Prostate gland (tissue), 2 donors: Measurements from ENCODE around the gene TSPYL1. TPM values are rescaled to one million over a fixed set of nuclear protein-coding genes. Genes with fewer than 3 reads are reported as not detected.

Source experiments
- DNase-seq: peaks from one replicate; pipeline ENCODE4 v3.0.0-alpha.2; 2019; ENCODE audit warnings: low spot score
- H3K27ac ChIP-seq, 2 donors: fragments of 200-600 bp; sonication (generic); 2 replicates each; pipeline ENCODE4 v1.5.1; 2017 to 2019
- H3K27me3 ChIP-seq: fragments of 200-600 bp; sonication (generic); replicated peaks from 2 replicates; pipeline ENCODE4 v1.5.1; 2019; ENCODE audit not compliant: insufficient read depth
- H3K36me3 ChIP-seq, 2 donors: fragments of 200-600 bp; sonication (generic); 1 replicate in 1 of 2; 2 replicates in 1 of 2; pipeline versions ENCODE4 v1.5.1 to v1.8.1; 2017 to 2019
- H3K4me1 ChIP-seq: fragments of 200-600 bp; sonication (generic); replicated peaks from 2 replicates; pipeline ENCODE4 v1.5.1; 2019
- H3K4me3 ChIP-seq, 2 donors: fragments of 200-600 bp; sonication (generic); 2 replicates each; pipeline ENCODE4 v1.5.1; 2017 to 2019
- H3K9me3 ChIP-seq: fragments of 200-600 bp; sonication (generic); 2 replicates; pipeline ENCODE4 v1.5.1; 2017
- CTCF ChIP-seq, 4 experiments: fragments of 200-600 bp in 2 of 4; fragments of 450-650 bp in 2 of 4; sonication (generic) in 2 of 4; IDR thresholded peaks; 1 replicate in 3 of 4; 2 replicates in 1 of 4; pipeline ENCODE4 v1.5.1; 2016 to 2019; ENCODE audit warnings: antibody characterized with exemption in 4 of 4, mild to moderate bottlenecking in 2 of 4, moderate library complexity in 2 of 4
- POLR2A ChIP-seq: fragments of 450-650 bp; IDR thresholded peaks from one replicate; pipeline ENCODE4 v1.6.1; 2016; ENCODE audit warnings: antibody characterized with exemption, mild to moderate bottlenecking
- POLR2AphosphoS5 ChIP-seq: sonication (generic); formaldehyde crosslinking; IDR thresholded peaks from one replicate; pipeline ENCODE4 v1.6.1; 2017; ENCODE audit warnings: antibody characterized with exemption
- WGBS: methylation state at CpG from one replicate; pipeline ENCODE4 v1.1.5; 2018; 5-methylcytosine and 5-hydroxymethylcytosine counted together
- intact Hi-C: fragments of 100-400 bp; cut with DNase I; formaldehyde crosslinking; loops from one replicate; pipeline ENCODE4 v1.14.2; 2022
- total RNA-seq, 2 donors: library from RNA; depleted of rRNA; stranded (reverse); fragments of >200 nt; gene quantifications; one replicate each; pipeline ENCODE4 v1.1.0, GENCODE V29; 2016

TSPYL1 gene
- total RNA-seq, 2 donors from 2014 or later = 112 to 159 TPM

- Histone ChIP-seq H3K27ac (no peak overlapping the region), H3K4me1 (no peaks in the 10 kb centered on the region), H3K4me3 (no peak overlapping the region), H3K36me3 (no peaks in the 10 kb centered on the region), H3K9me3 (no peaks in the 10 kb centered on the region), H3K27me3 (no peaks in the 10 kb centered on the region)
- intact Hi-C loops = no loop called here
- WGBS = 90% methylated on average over 1 of the region's 1 CpG
- no peak for DNase-seq
- TF ChIP-seq POLR2A (no peak), CTCF (IDR thresholded peaks at IDR 0.05) (no peak), POLR2AphosphoS5 (no peak)
Observed at GRCh38 chr6:116239856-116240255, 39.9 kb downstream of the TSPYL1 start.

- Histone ChIP-seq H3K4me1 (no peaks in the 10 kb centered on the region), H3K27ac (no peak overlapping the region), H3K9me3 (no peaks in the 10 kb centered on the region), H3K27me3 (no peaks in the 10 kb centered on the region), H3K4me3 (no peak overlapping the region), H3K36me3 (no peaks in the 10 kb centered on the region)
- WGBS = 94% methylated on average over 2 of the region's 2 CpGs
- DNase-seq = no peak
- TF ChIP-seq POLR2AphosphoS5 = no peak
- no peak for TF ChIP-seq CTCF (IDR thresholded peaks at IDR 0.05)
- no peak for TF ChIP-seq POLR2A
- intact Hi-C loops = no loop called here
Observed at GRCh38 chr6:116239256-116239655, 40.5 kb downstream of the TSPYL1 start.

- 58% methylated on average over 2 of the region's 2 CpGs for WGBS
- no peak for DNase-seq
- no peaks in the 10 kb centered on the region for H3K9me3 ChIP-seq
- intact Hi-C loops = no loop called here
- no peaks in the 10 kb centered on the region for H3K27me3 ChIP-seq
- TF ChIP-seq CTCF (IDR thresholded peaks at IDR 0.05) (no peak), POLR2AphosphoS5 (no peak), POLR2A (no peak)
- H3K4me3 ChIP-seq = no peak overlapping the region
- no peak overlapping the region for H3K27ac ChIP-seq
- H3K36me3 ChIP-seq = no peaks in the 10 kb centered on the region
- no peaks in the 10 kb centered on the region for H3K4me1 ChIP-seq
Observed at GRCh38 chr6:116238083-116238482, 41.6 kb downstream of the TSPYL1 start.

DNA sequence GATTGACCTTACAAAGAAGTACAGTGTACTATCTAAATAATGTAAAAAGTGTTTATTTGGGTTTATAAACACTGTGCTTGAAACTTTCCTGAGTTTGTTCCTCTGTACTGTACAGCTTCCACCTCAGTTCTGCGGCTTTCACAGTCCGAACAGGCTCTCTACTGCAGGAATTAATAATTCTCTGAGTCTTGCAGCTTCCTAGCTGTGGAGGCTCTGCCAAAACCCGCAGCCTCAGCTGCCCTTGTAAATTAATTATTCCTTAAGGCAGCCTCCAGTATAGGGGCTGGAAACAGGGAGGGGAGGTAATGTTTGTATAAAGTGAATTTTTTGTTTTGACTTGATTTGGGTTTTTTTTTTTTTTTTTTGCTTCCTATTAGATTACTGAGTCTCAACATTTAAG lies 45.0 kb downstream of the TSPYL1 start:
- Histone ChIP-seq H3K36me3 (no peaks in the 10 kb centered on the region), H3K4me3 (no peak overlapping the region), H3K27ac (no peak overlapping the region), H3K4me1 (no peaks in the 10 kb centered on the region), H3K9me3 (no peaks in the 10 kb centered on the region), H3K27me3 (no peaks in the 10 kb centered on the region)
- intact Hi-C loops = no loop called here
- 79% methylated on average over 3 of the region's 3 CpGs for WGBS
- DNase-seq = no peak
- TF ChIP-seq POLR2AphosphoS5 (no peak), CTCF (IDR thresholded peaks at IDR 0.05) (no peak), POLR2A (no peak)

GRCh38 chr6:116229287-116229913 lies 50.3 kb downstream of the TSPYL1 start:
- Histone ChIP-seq H3K4me1 (no peaks in the 10 kb centered on the region), H3K27me3 (no peaks in the 10 kb centered on the region), H3K27ac (no peak overlapping the region), H3K4me3 (no peak overlapping the region), H3K9me3 (no peaks in the 10 kb centered on the region), H3K36me3 (no peaks in the 10 kb centered on the region)
- no peak for DNase-seq
- 78% methylated on average over 17 of the region's 17 CpGs for WGBS
- intact Hi-C loops = no loop called here
- no peak for TF ChIP-seq POLR2A
- TF ChIP-seq POLR2AphosphoS5 = no peak
- no peak for TF ChIP-seq CTCF (IDR thresholded peaks at IDR 0.05)
